Neuronal stem cell (in vitro differentiated cells): Measurements from ENCODE around the gene PACRG.
A peak's percentile ranks its signal among the peaks of the same experiment; 100 is the strongest.

ENCODE experiments used
- DNase-seq: peaks from one replicate; pipeline ENCODE4 v3.0.0-alpha.2; 2013; ENCODE audit warnings: low spot score
- H2AFZ ChIP-seq: one replicate; pipeline ENCODE4 v1.6.1; 2013; ENCODE audit warnings: mild to moderate bottlenecking, low read length, inconsistent platforms
- H2AK5ac ChIP-seq: 2 replicates; pipeline ENCODE4 v1.6.1; 2013; ENCODE audit warnings: low read depth, mild to moderate bottlenecking, inconsistent platforms, low read length, moderate library complexity, mixed read lengths
- H2BK120ac ChIP-seq: 2 replicates; pipeline ENCODE4 v1.6.1; 2013; ENCODE audit warnings: low read depth, mild to moderate bottlenecking, inconsistent platforms, low read length, moderate library complexity, mixed read lengths
- H2BK12ac ChIP-seq: one replicate; pipeline ENCODE4 v1.6.1; 2013; ENCODE audit warnings: low read length, inconsistent platforms
- H2BK15ac ChIP-seq: 2 replicates; pipeline ENCODE4 v1.6.1; 2013; ENCODE audit warnings: mild to moderate bottlenecking, low read length, inconsistent platforms, mixed read lengths
- H2BK5ac ChIP-seq: one replicate; pipeline ENCODE4 v1.6.1; 2013; ENCODE audit warnings: inconsistent platforms, mild to moderate bottlenecking, low read length, moderate library complexity
- H3K14ac ChIP-seq: one replicate; pipeline ENCODE4 v1.6.1; 2013; ENCODE audit warnings: low read length, inconsistent platforms
- H3K18ac ChIP-seq: 2 replicates; pipeline ENCODE4 v1.6.1; 2013; ENCODE audit warnings: low read length, inconsistent platforms
- H3K23ac ChIP-seq: 2 replicates; pipeline ENCODE4 v1.6.1; 2013; ENCODE audit warnings: low read depth, mild to moderate bottlenecking, mixed read lengths, low read length, inconsistent platforms; ENCODE audit not compliant: poor library complexity
- H3K27ac ChIP-seq: replicated peaks from 3 replicates; pipeline ENCODE4 v1.5.1; 2013; ENCODE audit warnings: low read length, inconsistent platforms
- H3K27me3 ChIP-seq, 3 experiments: 2 replicates each; pipeline ENCODE4 v1.6.1; 2013; ENCODE audit warnings: low read length in 3 of 3, mild to moderate bottlenecking in 2 of 3, inconsistent platforms in 1 of 3, low read depth in 1 of 3, mixed read lengths in 1 of 3, moderate library complexity in 1 of 3; ENCODE audit not compliant: control insufficient read depth in 3 of 3, insufficient read depth in 3 of 3
- H3K36me3 ChIP-seq, 2 donors: replicated peaks in 1 of 2; 2 replicates each; pipeline ENCODE4 v1.6.1; 2013; ENCODE audit warnings: low read length in 2 of 2; ENCODE audit not compliant: control insufficient read depth in 2 of 2, insufficient read depth in 2 of 2
- H3K4ac ChIP-seq: 2 replicates; pipeline ENCODE4 v1.6.1; 2013; ENCODE audit warnings: inconsistent platforms, mild to moderate bottlenecking, low read length, moderate library complexity
- H3K4me1 ChIP-seq, 2 donors: 1 replicate in 1 of 2; 2 replicates in 1 of 2; pipeline ENCODE4 v1.6.1; 2013; ENCODE audit warnings: low read length in 2 of 2, low read depth in 1 of 2; ENCODE audit not compliant: control insufficient read depth in 2 of 2, insufficient read depth in 1 of 2
- H3K4me2 ChIP-seq: one replicate; pipeline ENCODE4 v1.6.1; 2013; ENCODE audit warnings: mild to moderate bottlenecking, low read length, inconsistent platforms; ENCODE audit not compliant: insufficient read depth, poor library complexity, severe bottlenecking
- H3K4me3 ChIP-seq, 2 donors: 2 replicates each; pipeline ENCODE4 v1.5.1; 2013; ENCODE audit warnings: low read length in 2 of 2, mild to moderate bottlenecking in 2 of 2, inconsistent platforms in 1 of 2, moderate library complexity in 1 of 2
- H3K79me1 ChIP-seq: one replicate; pipeline ENCODE4 v1.6.1; 2013; ENCODE audit warnings: low read depth, mild to moderate bottlenecking, inconsistent platforms, low read length, moderate library complexity
- H3K9ac ChIP-seq: one replicate; pipeline ENCODE4 v1.6.1; 2013; ENCODE audit warnings: mild to moderate bottlenecking, low read depth, low read length, inconsistent platforms; ENCODE audit not compliant: poor library complexity
- H3K9me3 ChIP-seq, 2 donors: replicated peaks in 1 of 2; 2 replicates each; pipeline versions ENCODE3 to v1.6.1; 2013; ENCODE audit warnings: low read length in 2 of 2, mild to moderate bottlenecking in 2 of 2, inconsistent platforms in 1 of 2, low read depth in 1 of 2, mixed read lengths in 1 of 2, moderate library complexity in 1 of 2; ENCODE audit not compliant: control insufficient read depth in 2 of 2, insufficient read depth in 1 of 2
- H4K8ac ChIP-seq: one replicate; pipeline ENCODE4 v1.6.1; 2013; ENCODE audit warnings: low read depth, mild to moderate bottlenecking, inconsistent platforms, low read length, moderate library complexity
- H4K91ac ChIP-seq: one replicate; pipeline ENCODE4 v1.6.1; 2013; ENCODE audit warnings: low read length, low read depth, mild to moderate bottlenecking, inconsistent platforms; ENCODE audit not compliant: poor library complexity
- WGBS, 2 donors: extraction: QIAGEN DNeasy Blood & Tissue Kit; methylation state at CpG; one replicate each; pipeline ENCODE4 v1.1.7; 2013; ENCODE audit warnings: missing lambda C conversion rate in 2 of 2, mixed read lengths in 1 of 2; ENCODE audit not compliant: insufficient read length in 2 of 2, insufficient replicate concordance in 1 of 2; ENCODE audit errors: extremely low coverage in 2 of 2; 5-methylcytosine and 5-hydroxymethylcytosine counted together

Gene PACRG

DNA sequence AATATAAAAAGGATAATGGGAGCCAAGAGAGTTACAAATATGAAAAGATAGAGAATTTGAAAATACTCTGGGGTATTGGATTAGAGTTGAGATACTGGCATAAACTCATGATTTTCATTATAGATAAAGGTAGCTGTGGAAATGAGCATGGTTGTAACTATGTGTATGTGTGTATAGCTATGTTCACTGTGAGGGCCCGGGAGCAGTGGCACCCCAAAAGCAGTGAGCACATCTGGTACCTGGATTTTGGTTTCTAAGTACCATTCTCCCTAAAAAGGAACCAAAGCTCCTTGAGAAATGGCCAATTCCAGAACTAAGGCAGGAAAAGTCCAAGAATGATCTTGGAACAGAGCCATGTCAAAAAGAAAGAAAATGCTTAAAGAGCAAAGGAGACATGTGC, 484.3 kb downstream of the PACRG start:
- Histone ChIP-seq H3K9ac (no peak overlapping the region), H2BK12ac (no peak overlapping the region), H3K79me1 (no peaks in the 10 kb centered on the region), H3K4me1 (peaks cover 0 to 7% of the 10 kb centered on the region in 2 donors), H4K91ac (no peak overlapping the region), H2BK5ac (no peak overlapping the region), H3K36me3 (peaks cover 0 to 2% of the 10 kb centered on the region in 2 donors), H2BK120ac (no peak overlapping the region), H3K27ac (no peak overlapping the region), H3K4me2 (no peak overlapping the region), H2BK15ac (no peak overlapping the region), H2AFZ (no peak overlapping the region), H3K18ac (no peak overlapping the region), H3K27me3 (no peaks in the 10 kb centered on the region), H3K4me3 (no peak overlapping the region), H3K23ac (no peak overlapping the region), H3K14ac (no peak overlapping the region), H4K8ac (no peak overlapping the region), H3K9me3 (peaks cover 5 to 18% of the 10 kb centered on the region in 2 donors), H2AK5ac (no peak overlapping the region), H3K4ac (no peak overlapping the region)
- DNase-seq: no peak
- WGBS, 2 donors: no CpG with 5 or more reads among the region's 1 CpG

DNA sequence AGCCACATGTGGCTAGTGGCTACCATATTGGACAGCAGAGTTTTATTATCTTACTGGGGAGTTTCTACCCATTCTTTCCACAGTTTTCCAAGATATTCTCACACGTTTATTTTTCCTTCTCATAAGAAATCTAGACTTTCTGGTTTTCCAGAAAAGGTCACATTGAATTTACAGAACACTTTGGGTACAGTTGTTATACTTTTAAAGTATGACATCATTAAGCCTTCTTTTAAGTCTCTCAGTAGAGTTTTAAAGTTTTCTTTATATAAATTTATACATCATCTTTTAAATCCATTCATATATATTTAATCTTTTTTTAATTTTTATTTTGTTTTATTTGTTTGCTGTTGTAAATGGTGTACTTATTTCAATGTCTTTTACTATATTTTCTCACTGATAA, 486.5 kb downstream of the PACRG start:
- peaks cover 0 to 7% of the 10 kb centered on the region in 2 donors for H3K4me1 ChIP-seq
- no peaks in the 10 kb centered on the region for H3K27me3 ChIP-seq
- H4K8ac ChIP-seq: no peak overlapping the region
- no peak overlapping the region for H3K18ac ChIP-seq
- no peak overlapping the region for H3K14ac ChIP-seq
- H3K23ac ChIP-seq: no peak overlapping the region
- WGBS, 2 donors: no CpG with 5 or more reads among the region's 1 CpG
- no peak overlapping the region for H3K4me2 ChIP-seq
- peaks cover 9 to 21% of the 10 kb centered on the region in 2 donors for H3K9me3 ChIP-seq
- no peak overlapping the region for H2BK15ac ChIP-seq
- H3K36me3 ChIP-seq: peaks cover 0 to 2% of the 10 kb centered on the region in 2 donors
- no peak overlapping the region for H3K27ac ChIP-seq
- no peak overlapping the region for H3K4me3 ChIP-seq
- no peak for DNase-seq
- H3K9ac ChIP-seq: no peak overlapping the region
- H2BK120ac ChIP-seq: no peak overlapping the region
- H3K4ac ChIP-seq: no peak overlapping the region
- H2AK5ac ChIP-seq: no peak overlapping the region
- no peak overlapping the region for H2BK12ac ChIP-seq
- H2AFZ ChIP-seq: no peak overlapping the region
- no peak overlapping the region for H4K91ac ChIP-seq
- H2BK5ac ChIP-seq: no peak overlapping the region
- H3K79me1 ChIP-seq: no peaks in the 10 kb centered on the region

DNA sequence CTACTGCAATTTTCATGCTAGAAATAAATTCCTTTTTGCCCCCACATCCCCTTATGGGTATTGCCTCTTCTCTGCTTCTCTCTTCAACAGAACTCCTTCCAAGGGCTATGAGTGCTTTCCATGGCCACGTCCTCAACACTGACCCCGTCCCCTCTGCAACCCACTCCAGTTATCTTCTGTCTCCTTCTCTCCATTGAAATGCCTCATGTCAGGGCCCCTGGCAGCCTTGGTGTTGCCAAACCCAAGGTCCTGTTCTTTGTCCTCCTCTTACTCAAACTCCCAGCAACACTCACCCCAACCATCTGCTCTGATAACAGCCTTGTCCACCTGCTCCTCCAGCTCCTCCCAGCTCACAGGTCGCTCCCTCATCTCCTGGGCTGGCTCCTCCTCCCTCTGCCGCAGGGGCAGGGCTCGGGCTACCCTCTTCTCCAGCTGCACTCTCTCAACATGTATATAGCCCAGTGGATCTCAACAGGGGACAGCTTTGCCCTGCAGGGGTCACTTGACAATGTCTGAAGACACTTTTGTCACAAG, 490.7 kb downstream of the PACRG start:
- Histone ChIP-seq H3K9ac (no peak overlapping the region), H3K4ac (no peak overlapping the region), H3K23ac (no peak overlapping the region), H2BK120ac (no peak overlapping the region), H3K79me1 (no peaks in the 10 kb centered on the region), H3K27ac (no peak overlapping the region), H3K27me3 (no peaks in the 10 kb centered on the region), H2BK15ac (no peak overlapping the region), H4K91ac (no peak overlapping the region), H3K18ac (no peak overlapping the region), H4K8ac (no peak overlapping the region), H3K4me1 (peaks cover 8 to 16% of the 10 kb centered on the region in 2 donors), H3K9me3 (peaks cover 5 to 6% of the 10 kb centered on the region in 2 donors), H2BK5ac (no peak overlapping the region), H2AFZ (no peak overlapping the region), H2BK12ac (no peak overlapping the region), H3K4me2 (no peak overlapping the region), H2AK5ac (peak overlapping the region; percentile 3), H3K14ac (no peak overlapping the region), H3K4me3 (no peak overlapping the region), H3K36me3 (no peaks in the 10 kb centered on the region)
- no peak for DNase-seq
- WGBS, 2 donors: no CpG with 5 or more reads among the region's 5 CpGs

DNA sequence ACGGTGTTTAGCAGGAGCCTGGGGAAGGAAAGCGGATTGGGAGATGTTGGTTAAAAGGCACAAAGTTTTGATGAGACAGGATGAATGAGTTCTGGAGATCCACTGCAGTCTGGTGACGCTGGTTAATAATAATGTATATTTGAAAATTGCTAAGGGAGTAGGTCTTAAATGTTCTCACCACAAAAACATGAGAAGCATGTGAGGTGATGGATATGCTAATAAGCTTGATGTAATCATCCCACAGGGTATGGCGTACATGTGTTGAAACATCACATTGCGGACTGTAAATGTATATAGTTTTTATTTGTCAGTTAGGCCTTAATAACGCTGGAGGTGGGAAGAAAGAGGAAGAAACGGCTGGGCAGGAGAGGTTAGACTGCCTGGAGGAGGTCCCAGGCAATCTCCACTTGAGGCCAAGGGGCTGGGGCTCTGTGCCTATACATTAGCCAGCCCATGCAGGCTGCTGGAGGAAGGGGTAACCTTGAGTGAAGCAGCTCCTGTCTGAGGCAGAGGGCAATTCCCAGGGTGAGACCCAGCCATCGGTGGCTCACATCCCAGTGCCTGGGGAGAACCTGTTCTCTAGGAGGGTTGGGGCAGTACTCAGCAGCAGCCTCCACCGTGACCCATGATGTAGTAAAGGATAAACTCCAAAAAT, 498.5 kb downstream of the PACRG start:
- no peaks in the 10 kb centered on the region for H3K79me1 ChIP-seq
- H3K9me3 ChIP-seq: peaks cover 0 to 4% of the 10 kb centered on the region in 2 donors
- no peak overlapping the region for H2BK15ac ChIP-seq
- WGBS, 2 donors: no CpG with 5 or more reads among the region's 9 CpGs
- H2BK12ac ChIP-seq: no peak overlapping the region
- no peaks in the 10 kb centered on the region for H3K4me1 ChIP-seq
- H3K9ac ChIP-seq: no peak overlapping the region
- no peak overlapping the region for H3K18ac ChIP-seq
- no peak overlapping the region for H4K8ac ChIP-seq
- no peak overlapping the region for H3K4me3 ChIP-seq
- no peak for DNase-seq
- H2AK5ac ChIP-seq: no peak overlapping the region
- no peak overlapping the region for H3K27ac ChIP-seq
- H4K91ac ChIP-seq: no peak overlapping the region
- no peak overlapping the region for H2BK5ac ChIP-seq
- H3K14ac ChIP-seq: no peak overlapping the region
- no peaks in the 10 kb centered on the region for H3K36me3 ChIP-seq
- H3K23ac ChIP-seq: no peak overlapping the region
- H2AFZ ChIP-seq: no peak overlapping the region
- H3K27me3 ChIP-seq: no peaks in the 10 kb centered on the region
- H2BK120ac ChIP-seq: no peak overlapping the region
- H3K4me2 ChIP-seq: no peak overlapping the region
- no peak overlapping the region for H3K4ac ChIP-seq
